ES-I3 (cell line): Measurements from ENCODE around the gene LBR.

Experiments
- H3K36me3 ChIP-seq: 2 replicates; pipeline ENCODE4 v1.6.1; 2013; ENCODE audit warnings: mild to moderate bottlenecking, low read length, control low read depth, moderate library complexity; ENCODE audit not compliant: insufficient read depth
- H3K4me1 ChIP-seq: 2 replicates; pipeline ENCODE4 v1.6.1; 2013; ENCODE audit warnings: mild to moderate bottlenecking, control low read depth, low read length; ENCODE audit not compliant: insufficient read depth
- H3K9ac ChIP-seq: 2 replicates; pipeline ENCODE4 v1.6.1; 2013; ENCODE audit warnings: low read depth, mild to moderate bottlenecking, low read length, moderate library complexity
- H3K9me3 ChIP-seq: 2 replicates; pipeline ENCODE4 v1.6.1; 2013; ENCODE audit warnings: mild to moderate bottlenecking, low read length, moderate library complexity; ENCODE audit not compliant: control insufficient read depth, insufficient read depth

LBR gene

GRCh38 chr1:225366552-225366951 lies 61.3 kb downstream of the LBR start:
- Histone ChIP-seq H3K9ac (no peak overlapping the region), H3K36me3 (no peaks in the 10 kb centered on the region), H3K4me1 (no peaks in the 10 kb centered on the region), H3K9me3 (no peaks in the 10 kb centered on the region)

- Histone ChIP-seq H3K4me1 (no peaks in the 10 kb centered on the region), H3K9me3 (no peaks in the 10 kb centered on the region), H3K9ac (no peak overlapping the region), H3K36me3 (no peaks in the 10 kb centered on the region)
These were observed 61.8 kb downstream of the LBR start for GRCh38 chr1:225366018-225366417.

GRCh38 chr1:225364439-225364838 lies 63.4 kb downstream of the LBR start:
- Histone ChIP-seq H3K9ac (no peak overlapping the region), H3K36me3 (no peaks in the 10 kb centered on the region), H3K9me3 (no peaks in the 10 kb centered on the region), H3K4me1 (no peaks in the 10 kb centered on the region)

- Histone ChIP-seq H3K9ac (no peak overlapping the region), H3K4me1 (no peaks in the 10 kb centered on the region), H3K36me3 (no peaks in the 10 kb centered on the region), H3K9me3 (no peaks in the 10 kb centered on the region)
These were observed 65.0 kb downstream of the LBR start for GRCh38 chr1:225362805-225363204.

- Histone ChIP-seq H3K4me1 (no peaks in the 10 kb centered on the region), H3K9me3 (no peaks in the 10 kb centered on the region), H3K36me3 (no peaks in the 10 kb centered on the region), H3K9ac (no peak overlapping the region)
These were observed 66.7 kb downstream of the LBR start for GRCh38 chr1:225361176-225361575.

- no peak overlapping the region for H3K9ac ChIP-seq
- no peaks in the 10 kb centered on the region for H3K9me3 ChIP-seq
- H3K36me3 ChIP-seq = no peaks in the 10 kb centered on the region
- no peaks in the 10 kb centered on the region for H3K4me1 ChIP-seq
These were observed 67.7 kb downstream of the LBR start for GRCh38 chr1:225360119-225360518.

GRCh38 chr1:225355863-225356262 lies 72.0 kb downstream of the LBR start:
- Histone ChIP-seq H3K9ac (no peak overlapping the region), H3K9me3 (no peaks in the 10 kb centered on the region), H3K4me1 (no peaks in the 10 kb centered on the region), H3K36me3 (no peaks in the 10 kb centered on the region)

- Histone ChIP-seq H3K4me1 (no peaks in the 10 kb centered on the region), H3K36me3 (no peaks in the 10 kb centered on the region), H3K9ac (no peak overlapping the region), H3K9me3 (no peaks in the 10 kb centered on the region)
These were observed 72.9 kb downstream of the LBR start for GRCh38 chr1:225354906-225355305.
